IMR-90 (cell line): ENCODE results near the gene LENG1. TPM values are rescaled to one million over a fixed set of nuclear protein-coding genes. Genes with fewer than 3 reads are reported as not detected.
"Not testable (repeated sequence)": the region's sequence is repeated elsewhere in the genome, so short reads cannot be mapped to it uniquely, and the experiment has no call there.

Source experiments
- ATAC-seq: fragments of 200-7000 bp; cut with Tn5 transposase; 2 replicates; pipeline ENCODE4 v1.9.1; 2020; ENCODE audit warnings: low read depth, mild to moderate bottlenecking, moderate library complexity
- BruUV-seq: library from RNA; stranded (reverse); fragments of 400-500 nt; replicated peaks from 2 replicates; lab custom pipeline; 2021; lab: Mats Ljungman, UMichigan
- CTCF ChIA-PET: fragments of 300-600 bp; formaldehyde crosslinking; extraction: SDS; loops from one replicate; lab custom pipeline; 2021; ENCODE audit warnings: antibody characterized with exemption; lab: Yijun Ruan, JAX
- POLR2A ChIA-PET: fragments of 300-600 bp; sonication (Branson Sonifier 250); formaldehyde crosslinking; loops from one replicate; lab custom pipeline; 2022; ENCODE audit warnings: antibody characterized with exemption; ENCODE audit not compliant: unreplicated experiment; lab: Charles Lee
- DNase-seq: peaks from one replicate; pipeline ENCODE4 v3.0.0; 2013
- H2AFZ ChIP-seq: replicated peaks from 2 replicates; pipeline ENCODE3; 2013; ENCODE audit warnings: low read length, mild to moderate bottlenecking; ENCODE audit not compliant: poor library complexity
- H2AK5ac ChIP-seq: 2 replicates; pipeline ENCODE4 v1.6.1; 2013; ENCODE audit warnings: low read depth, low read length, inconsistent platforms
- H2AK9ac ChIP-seq: replicated peaks from 2 replicates; pipeline ENCODE3; 2013; ENCODE audit warnings: mild to moderate bottlenecking, low read depth, low read length, moderate library complexity; ENCODE audit not compliant: poor library complexity
- H2BK120ac ChIP-seq: 2 replicates; pipeline ENCODE4 v1.6.1; 2013; ENCODE audit warnings: low read depth, low read length, inconsistent platforms
- H2BK15ac ChIP-seq: 3 replicates; pipeline ENCODE4 v1.6.1; 2013; ENCODE audit warnings: low read depth, low read length, inconsistent platforms
- H2BK20ac ChIP-seq: 2 replicates; pipeline ENCODE4 v1.6.1; 2013; ENCODE audit warnings: low read depth, mild to moderate bottlenecking, inconsistent platforms, low read length, moderate library complexity
- H2BK5ac ChIP-seq: 2 replicates; pipeline ENCODE4 v1.6.1; 2013; ENCODE audit warnings: mild to moderate bottlenecking, low read depth, low read length, inconsistent platforms; ENCODE audit not compliant: poor library complexity, severe bottlenecking
- H3K14ac ChIP-seq: replicated peaks from 2 replicates; pipeline ENCODE4 v1.6.1; 2013; ENCODE audit warnings: low read depth, low read length, inconsistent platforms
- H3K18ac ChIP-seq: 2 replicates; pipeline ENCODE4 v1.6.1; 2013; ENCODE audit warnings: low read depth, low read length, control low read depth
- H3K23ac ChIP-seq: 2 replicates; pipeline ENCODE4 v1.6.1; 2013; ENCODE audit warnings: low read depth, low read length, inconsistent platforms
- H3K27ac ChIP-seq: 2 replicates; pipeline ENCODE4 v1.5.1; 2013; ENCODE audit warnings: mild to moderate bottlenecking, control low read depth, low read length; ENCODE audit not compliant: insufficient read depth
- H3K27me3 ChIP-seq: 2 replicates; pipeline ENCODE4 v1.6.1; 2013; ENCODE audit warnings: low read length; ENCODE audit not compliant: control insufficient read depth, insufficient read depth
- H3K36me3 ChIP-seq: 2 replicates; pipeline ENCODE4 v1.6.1; 2013; ENCODE audit warnings: low read length, mixed read lengths; ENCODE audit not compliant: control insufficient read depth, insufficient read depth
- H3K4ac ChIP-seq: 2 replicates; pipeline ENCODE4 v1.6.1; 2013; ENCODE audit warnings: low read depth, low read length, inconsistent platforms
- H3K4me1 ChIP-seq: 2 replicates; pipeline ENCODE4 v1.6.1; 2013; ENCODE audit warnings: low read length, mixed read lengths; ENCODE audit not compliant: control insufficient read depth, insufficient read depth
- H3K4me2 ChIP-seq: 2 replicates; pipeline ENCODE4 v1.6.1; 2013; ENCODE audit warnings: low read depth, mild to moderate bottlenecking, control low read depth, low read length, moderate library complexity
- H3K4me3 ChIP-seq: 2 replicates; pipeline ENCODE4 v1.5.1; 2013; ENCODE audit warnings: low read depth, mild to moderate bottlenecking, control low read depth, low read length, moderate library complexity; ENCODE audit not compliant: insufficient read depth
- H3K56ac ChIP-seq: 2 replicates; pipeline ENCODE4 v1.6.1; 2013; ENCODE audit warnings: low read length, inconsistent platforms; ENCODE audit not compliant: insufficient read depth; ENCODE audit errors: extremely low read depth
- H3K79me1 ChIP-seq, 2 experiments: 2 replicates each; pipeline ENCODE4 v1.6.1; 2013; ENCODE audit warnings: low read length in 2 of 2, inconsistent platforms in 1 of 2, low read depth in 1 of 2
- H3K9ac ChIP-seq: 2 replicates; pipeline ENCODE4 v1.6.1; 2013; ENCODE audit warnings: low read depth, low read length, control low read depth
- H3K9me1 ChIP-seq: 2 replicates; pipeline ENCODE4 v1.6.1; 2013; ENCODE audit warnings: low read length, inconsistent platforms; ENCODE audit not compliant: insufficient read depth
- H3K9me3 ChIP-seq: 2 replicates; pipeline ENCODE4 v1.6.1; 2013; ENCODE audit warnings: low read length; ENCODE audit not compliant: control insufficient read depth, insufficient read depth
- H4K20me1 ChIP-seq: 2 replicates; pipeline ENCODE4 v1.6.1; 2013; ENCODE audit warnings: low read length, inconsistent platforms; ENCODE audit not compliant: insufficient read depth
- H4K5ac ChIP-seq: 2 replicates; pipeline ENCODE4 v1.6.1; 2013; ENCODE audit warnings: mild to moderate bottlenecking, low read depth, low read length, control low read depth
- H4K8ac ChIP-seq, 2 experiments: 2 replicates each; pipeline ENCODE4 v1.6.1; 2013; ENCODE audit warnings: low read depth in 2 of 2, low read length in 2 of 2, control low read depth in 1 of 2, inconsistent platforms in 1 of 2
- H4K91ac ChIP-seq: 2 replicates; pipeline ENCODE4 v1.6.1; 2013; ENCODE audit warnings: low read depth, low read length, inconsistent platforms; ENCODE audit not compliant: insufficient read depth
- MAZ ChIP-seq: IDR thresholded peaks from 2 replicates; pipeline ENCODE4 v1.6.1; 2012; ENCODE audit warnings: low read depth, mild to moderate bottlenecking, low read length, improper control_type of control experiment, moderate library complexity, borderline replicate concordance
- NFE2L2 ChIP-seq: fragments of 150-350 bp; IDR thresholded peaks from 2 replicates; pipeline ENCODE4 v1.6.1; 2016; ENCODE audit warnings: low read depth, mild to moderate bottlenecking, low read length
- RAD21 ChIP-seq: IDR thresholded peaks from 2 replicates; pipeline ENCODE4 v1.6.1; 2012; ENCODE audit warnings: low read length, improper control_type of control experiment
- WGBS, 2 experiments: methylation state at CpG; one replicate each; pipeline versions ENCODE4 v1.1.5 to v1.1.7; 2013; ENCODE audit warnings: missing lambda C conversion rate in 2 of 2; ENCODE audit not compliant: insufficient read length in 1 of 2; ENCODE audit errors: extremely low coverage in 2 of 2; 5-methylcytosine and 5-hydroxymethylcytosine counted together
- dilution Hi-C: fragments of 300-500 bp; cut with HindIII; formaldehyde crosslinking; loops from one replicate; pipeline ENCODE4 v1.14.3; 2018; ENCODE audit warnings: low sequenced_read_pairs; ENCODE audit not compliant: unreplicated experiment
- in situ Hi-C: fragments of 300-500 bp; cut with MboI; formaldehyde crosslinking; loops from 3 replicates; pipeline ENCODE4 v1.14.3; 2019; ENCODE audit warnings: low sequenced_read_pairs, inconsistent platforms, mixed read lengths
- intact Hi-C: fragments of 100-400 bp; cut with micrococcal nuclease; formaldehyde crosslinking; loops from 2 replicates; pipeline ENCODE4 v1.10.0; 2022
- polyA plus RNA-seq, 3 experiments: library from polyadenylated mRNA; depleted of rRNA; stranded (reverse); fragments of >200 nt; gene quantifications; 2 replicates each; pipeline ENCODE4 v1.2.3, GENCODE V29; 2012; ENCODE audit warnings: low replicate concordance in 1 of 3
- total RNA-seq: library from RNA; depleted of rRNA; stranded (reverse); fragments of >200 nt; gene quantifications from 2 replicates; pipeline ENCODE4 v1.2.3, GENCODE V29; 2012

The LENG1 gene
- total and polyA plus RNA-seq, 2 of the 4 experiments (the other 2 are of a cell fraction): 2.7 to 5.3 TPM

GRCh38 chr19:54172471-54173358 lies 13.2 kb upstream of the LENG1 start, which contains the start of gene TMC4 (continued):
- TF ChIP-seq RAD21 (no peak), MAZ (no peak), NFE2L2 (no peak)

GRCh38 chr19:54171736-54172431 lies 12.4 kb upstream of the LENG1 start:
- in situ Hi-C loops, H3K18ac ChIP-seq, BruUV-seq, H3K36me3 ChIP-seq, H3K9me3 ChIP-seq, H3K4ac ChIP-seq, H2AFZ ChIP-seq, H4K20me1 ChIP-seq, H2BK20ac ChIP-seq, H3K9ac ChIP-seq, dilution Hi-C loops, DNase-seq, H3K27me3 ChIP-seq, H4K91ac ChIP-seq, H3K4me1 ChIP-seq, intact Hi-C loops, H2BK5ac ChIP-seq, H3K9me1 ChIP-seq, H4K8ac ChIP-seq, H3K27ac ChIP-seq, H3K4me3 ChIP-seq, H4K5ac ChIP-seq, H3K4me2 ChIP-seq, H3K23ac ChIP-seq, H2BK120ac ChIP-seq, H3K79me1 ChIP-seq, H2AK5ac ChIP-seq, POLR2A ChIA-PET, H3K56ac ChIP-seq, ATAC-seq, H3K14ac ChIP-seq, H2BK15ac ChIP-seq: not testable (repeated sequence)
- H2AK9ac ChIP-seq: peak overlapping the region; percentile 15
- CTCF ChIA-PET: interaction anchor here (0.8 kb wide), 1 partner anchor 8 kb away, joined by 3 read pairs; no protein-coding TSS in a partner anchor
- WGBS, 2 experiments: 67% methylated on average over 2 of the region's 23 CpGs; no CpG with 5 or more reads in 1 of the 2 experiments
